Measurements from ENCODE around the gene ZNF724. TPM values are rescaled to one million over a fixed set of nuclear protein-coding genes. Genes with fewer than 3 reads are reported as not detected.

ZNF724 gene
- total and polyA plus RNA-seq, 2 of the 8 experiments (the other 6 are each of a cell fraction or from before 2014, with no cell fraction given) = 8.7 to 67.2 TPM

- Histone ChIP-seq H2BK20ac (ENCODE audit: low read length) (no peak overlapping the region), H4K91ac (replicated peaks; ENCODE audit: insufficient read length, low read length) (no peak overlapping the region), H3K79me1 (ENCODE audit: low read depth, low read length) (peaks cover 2% of the 10 kb centered on the region; the same call in 1 of the 2 replicates), H2AFZ (ENCODE audit: low read length) (no peak overlapping the region), H4K8ac (ENCODE audit: extremely low read depth, insufficient read depth, low read length) (no peak overlapping the region), H2BK5ac (ENCODE audit: low read depth, low read length) (no peak overlapping the region), H2BK120ac (replicated peaks; ENCODE audit: low read depth, low read length) (no peak overlapping the region), H3K79me2 (ENCODE audit: control insufficient read depth in 1 of 2, insufficient read depth in 2 of 2, low read length in 2 of 2) (peaks cover 0 to 12% of the 10 kb centered on the region in 2 experiments; a peak in 2 of 4 replicates), H3K18ac (ENCODE audit: extremely low read depth, low read length) (no peak overlapping the region), H3K23ac (ENCODE audit: insufficient read length) (no peak overlapping the region), H3K4me3 (ENCODE audit: extremely low read depth in 1 of 4, insufficient read depth in 2 of 4, low read depth in 3 of 4, low read length in 4 of 4) (no peak overlapping the region), H3K56ac (replicated peaks; ENCODE audit: insufficient read length, low read depth, low read length) (no peak overlapping the region), H4K5ac (ENCODE audit: insufficient read length, low read depth, low read length) (no peak overlapping the region), H2BK15ac (ENCODE audit: low read length) (no peak overlapping the region), H3K4me2 (ENCODE audit: insufficient read depth in 1 of 2, low read depth in 2 of 2, low read length in 2 of 2) (no peak overlapping the region), H3K9ac (replicated peaks in 1 of 4; ENCODE audit: extremely low read depth in 1 of 4, low read depth in 3 of 4, low read length in 3 of 4) (no peak overlapping the region), H3K36me3 (ENCODE audit: control insufficient read depth in 2 of 4, insufficient read depth in 4 of 4, low read length in 3 of 4) (peaks cover 9 to 74% (median 58%) of the 10 kb centered on the region in 4 experiments; a peak in 7 of 8 replicates), H3K14ac (ENCODE audit: insufficient read length) (no peak overlapping the region), H2BK12ac (ENCODE audit: low read depth, low read length) (no peak overlapping the region), H3K27ac (ENCODE audit: low read depth, low read length) (no peak overlapping the region), H3K4me1 (replicated peaks in 1 of 4; ENCODE audit: control insufficient read depth in 3 of 4, insufficient read depth in 4 of 4, low read length in 3 of 4) (no peaks in the 10 kb centered on the region), H3K27me3 (replicated peaks in 1 of 4; ENCODE audit: control insufficient read depth in 3 of 4, extremely low read depth in 1 of 4, insufficient read depth in 3 of 4, low read length in 3 of 4) (no peaks in the 10 kb centered on the region), H2AK5ac (ENCODE audit: low read depth, low read length) (no peak overlapping the region), H3K23me2 (ENCODE audit: low read depth, low read length) (no peaks in the 10 kb centered on the region), H3K4ac (replicated peaks; ENCODE audit: insufficient read length, low read depth, low read length) (no peak overlapping the region), H4K20me1 (replicated peaks in 1 of 2; ENCODE audit: control insufficient read depth in 1 of 2, insufficient read depth in 2 of 2, low read length in 2 of 2) (peaks cover 3 to 16% of the 10 kb centered on the region in 2 experiments), H3K9me3 (ENCODE audit: insufficient read depth in 2 of 2, low read depth in 1 of 2, low read length in 1 of 2) (no peaks in the 10 kb centered on the region)
- whole genome bisulfite sequencing, 2 experiments (ENCODE audit: extremely low coverage in 1 of 2, insufficient coverage in 1 of 2, insufficient read length in 1 of 2, insufficient replicate concordance in 2 of 2, low coverage in 1 of 2, low lambda C conversion rate in 2 of 2, missing lambda C conversion rate in 1 of 2) = 44% methylated on average over 2 of the region's 2 CpGs; no CpG with 5 or more reads in 1 of the 2 experiments
- ChIA-PET CTCF (ENCODE audit: partially characterized antibody) (no interaction called here), POLR2A (ENCODE audit: partially characterized antibody) (interaction anchor here (0.6 to 21.9 kb wide), 5 partner anchors 6 to 191 kb away, joined by 3 to 383 read pairs (median 3); partner anchors contain the start of gene ZNF724)
- FAIRE-seq (no peak), DNase-seq (ENCODE audit: low read depth in 1 of 2, low spot score in 2 of 2) (no peak)
- TF ChIP-seq TEAD4 (IDR thresholded peaks at IDR 0.05; ENCODE audit: low read depth, low read length) (no peak), POU5F1 (IDR thresholded peaks at IDR 0.05; ENCODE audit: low read depth, low read length) (no peak), RXRA (IDR thresholded peaks at IDR 0.05; ENCODE audit: insufficient read depth, low read depth, low read length) (no peak), POLR2AphosphoS5 (IDR thresholded peaks at IDR 0.05; ENCODE audit: low read depth, low read length) (peak; percentile 15; the same call in 1 of the 2 replicates), CTBP2 (IDR thresholded peaks at IDR 0.05; ENCODE audit: borderline replicate concordance, insufficient read depth, insufficient read length, low read length) (no peak), CBX5 (IDR thresholded peaks at IDR 0.05; ENCODE audit: low read depth, low read length) (no peak), SP2 (IDR thresholded peaks at IDR 0.05; ENCODE audit: low read length) (no peak), USF2 (IDR thresholded peaks at IDR 0.05; ENCODE audit: low read length) (no peak)
- TF ChIP-seq, protein P1, sequence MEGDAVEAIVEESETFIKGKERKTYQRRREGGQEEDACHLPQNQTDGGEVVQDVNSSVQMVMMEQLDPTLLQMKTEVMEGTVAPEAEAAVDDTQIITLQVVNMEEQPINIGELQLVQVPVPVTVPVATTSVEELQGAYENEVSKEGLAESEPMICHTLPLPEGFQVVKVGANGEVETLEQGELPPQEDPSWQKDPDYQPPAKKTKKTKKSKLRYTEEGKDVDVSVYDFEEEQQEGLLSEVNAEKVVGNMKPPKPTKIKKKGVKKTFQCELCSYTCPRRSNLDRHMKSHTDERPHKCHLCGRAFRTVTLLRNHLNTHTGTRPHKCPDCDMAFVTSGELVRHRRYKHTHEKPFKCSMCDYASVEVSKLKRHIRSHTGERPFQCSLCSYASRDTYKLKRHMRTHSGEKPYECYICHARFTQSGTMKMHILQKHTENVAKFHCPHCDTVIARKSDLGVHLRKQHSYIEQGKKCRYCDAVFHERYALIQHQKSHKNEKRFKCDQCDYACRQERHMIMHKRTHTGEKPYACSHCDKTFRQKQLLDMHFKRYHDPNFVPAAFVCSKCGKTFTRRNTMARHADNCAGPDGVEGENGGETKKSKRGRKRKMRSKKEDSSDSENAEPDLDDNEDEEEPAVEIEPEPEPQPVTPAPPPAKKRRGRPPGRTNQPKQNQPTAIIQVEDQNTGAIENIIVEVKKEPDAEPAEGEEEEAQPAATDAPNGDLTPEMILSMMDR (IDR thresholded peaks at IDR 0.05; ENCODE audit: control extremely low read depth in 1 of 3, insufficient read depth in 1 of 3, low read depth in 1 of 3, low read length in 3 of 3) = no peak
These were observed 13.2 kb upstream of the ZNF724 start for GRCh38 chr19:23263396-23263795.

Data from H1 (cell line).